HepG2 (cell line): ENCODE measurements around the gene MTSS2. TPM values are rescaled to one million over a fixed set of nuclear protein-coding genes. Genes with fewer than 3 reads are reported as not detected.

Experiments used
- ATAC-seq: fragments of 200-7000 bp; cut with Tn5 transposase; 3 replicates; pipeline ENCODE4 v1.9.1; 2020; ENCODE audit warnings: mild to moderate bottlenecking, moderate library complexity
- BruUV-seq: library from RNA; stranded (reverse); fragments of 400-500 nt; replicated peaks from 2 replicates; lab custom pipeline; 2021; lab: Mats Ljungman, UMichigan
- CTCF ChIA-PET: fragments of 300-600 bp; formaldehyde crosslinking; extraction: SDS; loops from one replicate; lab custom pipeline; 2021; ENCODE audit warnings: low total read pairs, inconsistent platforms, low intra/inter-chr PET ratio; lab: Yijun Ruan, JAX
- POLR2A ChIA-PET: fragments of 350-600 bp; sonication (Branson Sonifier 250); formaldehyde crosslinking; loops from one replicate; lab custom pipeline; 2020; ENCODE audit warnings: antibody characterized with exemption, inconsistent platforms; lab: Yijun Ruan, JAX
- DNase-seq: peaks from one replicate; pipeline ENCODE4 v3.0.0-alpha.2; 2015; ENCODE audit warnings: low spot score
- FAIRE-seq: peaks from 3 replicates; lab custom pipeline; 2011; peaks lifted over from hg19 to GRCh38; lab: Jason Lieb, UNC
- H2AFZ ChIP-seq: one replicate; pipeline ENCODE4 v1.6.1; 2011; ENCODE audit warnings: low read length, inconsistent platforms
- H3K27ac ChIP-seq: fragments of 300-600 bp; 3 replicates; pipeline ENCODE4 v1.8.0; 2011; ENCODE audit warnings: mixed run types, mild to moderate bottlenecking, mixed read lengths, low read length, inconsistent platforms; ENCODE audit not compliant: insufficient read depth; ENCODE audit errors: extremely low read length
- H3K27me3 ChIP-seq, 2 experiments: fragments of 200-600 bp in 1 of 2; 2 replicates in 1 of 2; 3 replicates in 1 of 2; pipeline versions ENCODE4 v1.6.0 to v1.8.0; 2011; ENCODE audit warnings: low read length in 2 of 2, mild to moderate bottlenecking in 2 of 2, moderate library complexity in 2 of 2, inconsistent platforms in 1 of 2; ENCODE audit not compliant: insufficient read depth in 2 of 2, control insufficient read depth in 1 of 2
- H3K36me3 ChIP-seq, 2 experiments: fragments of 200-600 bp in 1 of 2; replicated peaks in 1 of 2; 2 replicates in 1 of 2; 3 replicates in 1 of 2; pipeline versions ENCODE4 v1.5.1 to v1.8.0; 2011; ENCODE audit warnings: low read length in 2 of 2, inconsistent platforms in 1 of 2; ENCODE audit not compliant: insufficient read depth in 2 of 2, control insufficient read depth in 1 of 2
- H3K4me1 ChIP-seq: 2 replicates; pipeline ENCODE4 v1.5.1; 2012; ENCODE audit warnings: low read length, inconsistent platforms; ENCODE audit not compliant: insufficient read depth
- H3K4me2 ChIP-seq: 2 replicates; pipeline ENCODE4 v1.6.0; 2011; ENCODE audit warnings: low read depth, low read length, inconsistent platforms
- H3K4me3 ChIP-seq, 3 experiments: fragments of 200-600 bp in 1 of 3; sonication (generic), shearing (Covaris generic) in 1 of 3; replicated peaks in 1 of 3; 2 replicates each; pipeline ENCODE4 v1.5.1; 2011 to 2016; ENCODE audit warnings: low read length in 3 of 3, inconsistent platforms in 2 of 3, low read depth in 2 of 3, mild to moderate bottlenecking in 2 of 3, control low read depth in 1 of 3, mixed read lengths in 1 of 3; ENCODE audit not compliant: insufficient read depth in 1 of 3
- H3K79me2 ChIP-seq: one replicate; pipeline ENCODE4 v1.6.1; 2011; ENCODE audit warnings: low read length, inconsistent platforms; ENCODE audit not compliant: insufficient read depth
- H3K9ac ChIP-seq: 2 replicates; pipeline ENCODE4 v1.6.0; 2011; ENCODE audit warnings: mild to moderate bottlenecking, low read depth, low read length, inconsistent platforms; ENCODE audit not compliant: insufficient read depth
- H3K9me3 ChIP-seq: 2 replicates; pipeline ENCODE4 v1.5.1; 2012; ENCODE audit warnings: mild to moderate bottlenecking, low read length
- H4K20me1 ChIP-seq: 2 replicates; pipeline ENCODE4 v1.6.0; 2011; ENCODE audit warnings: inconsistent platforms, mild to moderate bottlenecking, low read length, moderate library complexity; ENCODE audit not compliant: insufficient read depth
- GFI1 ChIP-seq: sonication (generic); formaldehyde crosslinking; IDR thresholded peaks from 2 replicates; pipeline ENCODE4 v1.5.0; 2020; ENCODE audit warnings: missing genetic modification reagents, mild to moderate bottlenecking, borderline replicate concordance
- NFIB ChIP-seq: sonication (generic); formaldehyde crosslinking; IDR thresholded peaks from 2 replicates; pipeline ENCODE4 v1.9.0; 2021; ENCODE audit warnings: missing genetic modification reagents, mild to moderate bottlenecking, borderline replicate concordance
- NFYB ChIP-seq: sonication (generic); formaldehyde crosslinking; IDR thresholded peaks from 2 replicates; pipeline ENCODE4 v1.4.0; 2020; ENCODE audit warnings: missing genetic modification reagents
- SRF ChIP-seq: IDR thresholded peaks from 2 replicates; pipeline ENCODE4 v1.6.1; 2011; ENCODE audit warnings: mild to moderate bottlenecking, low read depth, low read length, moderate library complexity
- TEAD3 ChIP-seq: optimal IDR thresholded peaks from 2 replicates; pipeline ENCODE3; 2016; ENCODE audit warnings: borderline replicate concordance
- ZBTB38 ChIP-seq: sonication (generic); formaldehyde crosslinking; IDR thresholded peaks from 2 replicates; pipeline ENCODE4 v1.5.1; 2020; ENCODE audit warnings: mild to moderate bottlenecking, missing genetic modification reagents
- ZMYM3 ChIP-seq: sonication (generic); formaldehyde crosslinking; IDR thresholded peaks from 2 replicates; pipeline ENCODE4 v1.5.1; 2020; ENCODE audit warnings: mild to moderate bottlenecking, missing genetic modification reagents
- ZNF143 ChIP-seq: sonication (generic); formaldehyde crosslinking; IDR thresholded peaks from 2 replicates; pipeline ENCODE4 v1.4.0; 2020; ENCODE audit warnings: missing genetic modification reagents
- ZNF75D ChIP-seq: sonication (generic); formaldehyde crosslinking; IDR thresholded peaks from 2 replicates; pipeline ENCODE4 v1.8.1; 2023; ENCODE audit warnings: missing genetic modification reagents, mild to moderate bottlenecking, borderline replicate concordance
- WGBS: methylation state at CpG from one replicate; pipeline ENCODE4 v1.1.6; 2017; ENCODE audit warnings: low lambda C conversion rate; 5-methylcytosine and 5-hydroxymethylcytosine counted together
- in situ Hi-C: cut with HindIII; loops from 2 replicates; pipeline ENCODE4 v1.10.0; 2017; ENCODE audit warnings: low pct_unique_long_range_greater_than_20kb; ENCODE audit not compliant: extremely low pct_ligation_motif_present
- intact Hi-C: fragments of 100-400 bp; cut with micrococcal nuclease; formaldehyde crosslinking; loops from one replicate; pipeline ENCODE4 v1.10.0; 2022; ENCODE audit not compliant: unreplicated experiment
- polyA plus RNA-seq, 8 experiments: library from polyadenylated mRNA; depleted of rRNA in 3 of 8; stranded (reverse) in 7 of 8; unstranded in 1 of 8; fragments of >200 nt; fragmentation: Illumina TruSeq in 4 of 8; extraction: Trizol in 4 of 8; gene quantifications; 2 replicates each; pipeline versions ENCODE4 v1.2.1 to v1.2.3, GENCODE V29; 2011 to 2016; ENCODE audit warnings: low read depth in 4 of 8, missing spikeins in 1 of 8, mixed read lengths in 1 of 8; ENCODE audit not compliant: insufficient read depth in 1 of 8
- total RNA-seq, 5 experiments: library from RNA; depleted of rRNA; stranded (reverse); fragments of >200 nt; fragmentation: Illumina TruSeq; extraction: Trizol; gene quantifications; 2 replicates each; pipeline ENCODE4 v1.2.3, GENCODE V29; 2016; ENCODE audit warnings: low read depth in 1 of 5

MTSS2 gene
- total and polyA plus RNA-seq, 2 of the 13 experiments (the other 11 are each of a cell fraction or from before 2014, with no cell fraction given), result 132 to 242 TPM

GRCh38 chr16:70689035-70689969, 3.4 kb upstream of the MTSS2 start (continued):
- TF ChIP-seq ZNF143 (peak; percentile 49; the same call in 1 of the 2 replicates), GFI1 (peak; percentile 57; the same call in 1 of the 2 replicates)

- TF ChIP-seq ZNF75D (0 out of 2 replicates have a peak, but pooled peaks have one; percentile 25), NFYB (CRISPR knock-in tag) (no peak), ZBTB38 (peak; percentile 6; the same call in 1 of the 2 replicates), ZMYM3 (CRISPR knock-in tag) (0 out of 2 replicates have a peak, but pooled peaks have one; percentile 35), TEAD3 (CRISPR knock-in tag) (peak; percentile 39), SRF (no peak), NFIB (CRISPR knock-in tag) (0 out of 2 replicates have a peak, but pooled peaks have one; percentile 53)
- no peak for FAIRE-seq
- Histone ChIP-seq H3K27ac (peak overlapping the region; percentile 22), H2AFZ (no peak overlapping the region), H3K9ac (no peak overlapping the region), H3K4me1 (peaks cover 79% of the 10 kb centered on the region), H3K79me2 (peaks cover 22% of the 10 kb centered on the region), H3K9me3 (no peaks in the 10 kb centered on the region), H3K4me2 (no peak overlapping the region), H3K4me3 (no peak overlapping the region), H4K20me1 (0 out of 2 replicates have a peak, but pooled peaks cover 5% of the 10 kb centered on the region), H3K27me3 (no peaks in the 10 kb centered on the region; a peak in 1 of 5 replicates), H3K36me3 (peaks cover 0 to 5% of the 10 kb centered on the region in 2 experiments; a peak in 1 of 5 replicates)
- CTCF ChIA-PET, result no interaction called here
- DNase-seq, result no peak
- intact Hi-C loops (no loop called here), in situ Hi-C loops (loop anchor here (5.0 kb wide), 1 partner anchor 39 kb away; no protein-coding TSS in a partner anchor)
- POLR2A ChIA-PET, result interaction anchor here (1.1 to 18.7 kb wide), 8 partner anchors 16 to 83 kb away, joined by 3 to 536 read pairs (median 36); no protein-coding TSS in a partner anchor
- no TSS peak for BruUV-seq
- WGBS, result 98% methylated on average over 7 of the region's 8 CpGs
- no peak for ATAC-seq
These were observed 2.4 kb upstream of the MTSS2 start for GRCh38 chr16:70688246-70688742.
